HG02623 (cell line): ENCODE results near the gene ARID1B.
"Not testable (repeated sequence)": the region's sequence is repeated elsewhere in the genome, so short reads cannot be mapped to it uniquely, and the experiment has no call there.

ENCODE experiments used
- ATAC-seq: cut with Tn5 transposase; IDR thresholded peaks from one replicate; pipeline ENCODE4 v1.9.1; 2021; ENCODE audit warnings: moderate library complexity; ENCODE audit not compliant: unreplicated experiment

ARID1B gene

DNA sequence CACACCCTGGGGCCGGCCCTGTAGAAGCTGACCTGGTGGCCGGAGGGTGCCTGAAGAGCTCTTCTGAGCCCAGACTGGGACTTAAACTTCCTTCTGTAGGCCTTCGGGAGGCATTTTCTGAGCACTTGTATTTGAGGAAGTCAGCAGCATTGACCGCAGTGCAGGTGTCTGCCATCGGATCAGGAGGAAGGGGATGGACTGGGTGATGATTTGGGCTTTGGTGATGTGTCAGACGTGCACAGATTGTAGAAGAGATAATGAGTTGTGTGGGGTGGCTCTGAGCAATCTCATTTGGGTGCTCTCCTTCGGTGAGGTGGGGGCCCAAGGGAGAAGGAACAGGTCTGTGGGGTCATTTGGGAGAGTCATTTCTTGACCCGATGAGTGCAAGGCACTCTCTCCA, 150.9 kb downstream of the ARID1B start:
- no peak for ATAC-seq

DNA sequence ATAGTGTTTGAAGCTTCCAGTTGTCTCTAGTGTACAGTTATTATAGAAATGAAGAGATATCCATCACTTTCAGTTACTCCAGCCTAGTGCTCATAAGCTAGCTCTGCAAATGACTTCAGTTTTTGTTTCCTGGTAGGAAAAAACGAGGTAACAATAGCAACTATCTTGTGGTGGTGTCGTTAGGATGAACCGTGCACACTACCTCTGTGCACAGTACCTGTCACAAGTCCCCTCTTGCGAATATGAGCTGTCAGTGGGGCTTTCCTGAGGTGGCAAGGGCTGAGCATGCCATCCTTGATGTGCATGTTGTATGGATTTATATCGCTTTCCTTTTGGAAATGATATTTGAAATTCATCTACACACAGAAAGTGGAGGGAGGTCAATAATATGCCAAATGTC, 151.8 kb downstream of the ARID1B start:
- no peak for ATAC-seq

DNA sequence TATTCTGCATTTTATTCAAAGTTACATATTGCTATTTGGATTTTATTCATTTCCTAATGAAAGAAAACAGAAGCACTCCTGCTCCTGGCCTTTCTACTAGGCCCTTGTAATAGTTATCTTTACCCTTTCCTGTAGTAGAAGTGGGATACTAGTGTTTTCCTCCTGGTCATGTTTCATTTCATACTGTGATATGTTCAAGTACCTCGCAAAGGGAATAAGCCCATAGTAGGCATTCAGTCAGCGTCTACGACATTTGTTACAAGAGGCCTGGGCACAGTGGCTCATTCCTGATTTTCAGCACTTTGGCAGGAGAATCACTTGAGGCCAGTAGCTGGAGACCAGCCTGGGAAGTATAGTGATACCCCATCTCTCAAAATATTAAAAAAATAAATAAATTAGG, 154.1 kb downstream of the ARID1B start:
- ATAC-seq = no peak

DNA sequence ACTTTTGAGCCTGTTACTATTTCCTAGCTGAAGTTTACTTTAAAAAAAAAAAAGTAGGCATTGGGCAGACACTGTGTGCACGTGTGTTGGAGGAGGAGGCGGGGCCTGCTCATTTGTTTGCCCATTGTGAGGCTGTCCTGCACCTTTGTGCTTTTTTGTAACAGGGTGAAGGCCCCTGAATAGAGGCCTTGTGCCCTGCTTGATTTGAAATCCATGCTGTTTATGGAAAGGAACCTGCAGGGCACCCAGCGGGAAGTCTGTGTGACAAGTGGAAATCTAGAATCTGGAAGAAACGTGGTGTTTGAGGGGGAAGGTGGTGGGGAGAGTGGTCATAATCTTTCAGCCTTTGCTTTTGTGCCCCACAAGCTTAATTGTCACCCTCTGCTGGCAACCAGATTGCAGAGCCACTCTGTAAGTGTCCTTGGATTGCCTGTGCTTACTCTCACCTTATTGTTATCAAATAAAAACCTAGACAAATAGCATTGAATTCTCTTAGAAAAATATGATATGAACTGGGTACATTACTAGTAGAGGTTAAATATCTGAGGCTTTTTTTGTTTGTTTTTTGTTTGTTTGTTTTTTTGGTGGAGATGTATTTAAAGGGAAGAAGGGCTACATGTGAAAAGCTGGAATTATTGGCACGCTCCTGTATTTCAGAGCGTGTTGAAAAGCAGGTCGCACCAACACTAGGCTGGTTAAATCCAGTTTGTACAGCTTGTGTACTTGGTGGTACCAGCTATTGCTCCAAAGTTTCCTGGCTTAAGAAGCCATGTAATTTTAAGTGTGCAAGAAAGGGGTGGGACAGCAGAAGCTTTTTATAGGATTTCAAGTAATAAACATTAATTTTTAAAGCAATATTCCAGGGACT, 156.3 kb downstream of the ARID1B start:
- ATAC-seq = no peak

DNA sequence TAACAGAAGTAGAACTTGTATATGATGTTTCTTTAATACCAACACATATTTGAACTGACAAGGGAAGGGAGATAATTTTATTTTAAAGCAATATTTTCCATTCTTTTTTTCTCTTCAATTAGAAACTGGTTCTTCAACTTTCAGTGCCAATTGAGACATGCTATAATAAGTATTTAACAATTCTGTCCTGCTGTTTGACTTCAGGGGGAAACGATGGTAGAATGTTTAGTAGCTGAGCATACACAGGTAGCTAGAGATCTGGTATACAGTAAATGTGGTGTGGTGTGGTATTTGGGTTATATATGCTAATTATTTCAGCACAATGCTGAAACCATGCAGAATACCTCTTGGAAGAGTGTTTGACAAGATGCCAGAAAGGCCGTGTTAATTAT, 156.9 kb downstream of the ARID1B start:
- ATAC-seq = no peak

DNA sequence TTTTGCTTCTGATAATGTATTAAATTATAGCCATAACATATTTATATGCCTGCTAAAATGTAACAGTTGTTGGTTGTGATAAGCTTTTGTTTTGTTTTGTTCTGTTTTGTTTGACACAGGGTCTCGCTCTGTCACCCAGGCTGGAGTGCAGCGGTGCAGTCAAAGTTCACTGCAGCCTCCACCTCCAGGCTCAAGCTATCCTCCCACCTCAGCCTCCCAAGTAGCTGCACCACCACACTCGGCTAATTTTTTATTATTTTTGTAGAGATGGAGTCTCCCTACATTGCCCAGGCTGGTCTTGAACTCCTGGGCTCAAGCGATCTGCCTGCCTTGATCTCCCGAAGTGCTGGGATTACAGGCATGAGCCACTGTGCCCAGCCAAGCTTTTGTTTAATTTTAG, 157.8 kb downstream of the ARID1B start:
- ATAC-seq = no peak

DNA sequence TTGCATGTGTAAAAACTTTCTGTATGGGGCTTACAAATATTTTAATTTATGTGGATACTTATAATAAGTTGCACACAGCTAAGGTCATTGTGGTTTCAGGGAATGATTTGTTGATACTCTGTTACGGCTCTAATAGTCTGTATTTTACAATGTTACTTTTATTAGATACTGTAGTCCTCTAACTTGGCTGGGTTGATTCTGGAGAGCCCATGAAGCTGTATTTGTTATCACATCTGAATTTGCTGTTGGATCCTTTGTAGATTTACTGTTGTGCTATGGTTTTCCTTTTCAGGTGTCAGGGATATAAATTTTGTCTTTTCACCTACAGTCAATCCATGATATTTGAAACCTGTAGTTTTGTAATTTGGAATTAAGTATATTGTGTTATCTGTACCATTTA, 161.0 kb downstream of the ARID1B start:
- no peak for ATAC-seq

DNA sequence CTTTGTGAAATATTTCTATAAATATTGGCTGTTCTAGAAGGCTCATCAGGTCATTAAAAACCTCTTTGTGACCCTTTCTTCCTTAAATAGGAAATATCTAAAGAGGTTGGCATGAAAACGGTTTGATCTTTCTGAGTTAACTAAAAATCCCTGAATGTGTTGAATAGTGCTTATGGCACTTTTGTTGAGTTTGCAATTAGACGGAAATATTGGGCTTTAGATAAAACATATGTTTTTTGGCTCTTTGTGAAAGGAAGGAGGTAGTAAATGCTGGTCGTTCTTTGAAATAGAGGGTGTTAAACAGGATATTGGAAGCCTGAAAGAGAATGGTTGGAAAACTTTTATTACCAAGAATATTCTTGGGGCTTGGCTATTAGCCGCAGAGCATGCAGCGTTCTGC, 163.0 kb downstream of the ARID1B start:
- no peak for ATAC-seq

DNA sequence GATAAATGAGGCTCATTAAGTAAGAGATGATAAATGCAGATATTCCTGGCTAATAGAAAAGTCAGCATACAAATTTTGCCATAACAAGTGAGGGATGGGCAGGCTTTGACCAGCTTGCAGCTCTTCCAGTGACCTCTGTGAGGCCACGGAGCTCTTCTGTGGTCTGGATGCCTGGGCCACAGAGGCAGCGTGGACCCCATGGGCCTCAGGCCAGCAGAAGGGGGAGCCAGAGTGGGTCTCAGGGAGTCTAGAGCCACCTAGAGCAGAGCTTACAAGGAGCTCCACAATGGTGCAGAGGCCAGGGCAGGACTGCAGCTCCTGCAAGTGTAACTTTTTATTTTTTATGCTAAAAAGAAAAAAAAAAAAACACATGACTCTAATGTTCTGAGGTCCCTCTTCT, 165.1 kb downstream of the ARID1B start:
- ATAC-seq = no peak

DNA sequence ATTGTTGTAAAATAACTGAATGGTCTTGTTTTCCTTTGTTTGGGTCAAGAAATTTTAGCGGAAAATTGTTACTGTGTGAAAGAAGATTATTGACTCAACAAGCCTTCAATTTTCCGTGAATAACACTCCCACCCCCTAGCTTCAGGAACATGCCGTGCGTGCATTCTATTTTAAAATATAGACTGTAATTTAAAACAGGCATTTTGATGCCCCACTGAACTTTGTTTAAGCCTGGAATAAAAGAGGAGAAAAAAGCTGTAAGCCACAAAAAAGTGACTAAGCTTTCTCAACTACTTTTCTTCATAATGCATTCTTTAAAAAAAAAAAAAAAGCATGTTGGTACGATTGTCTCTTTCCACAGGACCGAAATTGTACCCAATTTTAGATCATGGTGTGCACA, 166.0 kb downstream of the ARID1B start:
- no peak for ATAC-seq

DNA sequence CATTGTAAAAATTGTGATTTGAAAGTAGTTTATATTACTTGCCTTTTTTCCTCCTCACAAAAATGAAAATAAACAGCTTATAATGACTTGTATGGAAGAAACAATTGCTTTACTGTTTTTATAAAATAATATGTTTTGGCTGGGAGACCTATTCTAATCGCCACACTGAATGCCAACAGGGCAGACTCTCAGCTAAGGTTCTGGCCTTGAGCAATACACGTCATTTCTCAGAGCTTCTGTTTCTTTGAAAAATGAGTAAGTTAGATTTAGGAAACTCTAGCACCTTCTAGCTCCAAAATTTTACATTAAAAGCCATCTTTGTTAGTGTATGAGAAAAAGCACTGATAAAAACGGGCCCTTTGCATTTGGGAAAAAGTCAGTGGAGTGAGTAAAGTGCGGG, 166.6 kb downstream of the ARID1B start:
- ATAC-seq = no peak

DNA sequence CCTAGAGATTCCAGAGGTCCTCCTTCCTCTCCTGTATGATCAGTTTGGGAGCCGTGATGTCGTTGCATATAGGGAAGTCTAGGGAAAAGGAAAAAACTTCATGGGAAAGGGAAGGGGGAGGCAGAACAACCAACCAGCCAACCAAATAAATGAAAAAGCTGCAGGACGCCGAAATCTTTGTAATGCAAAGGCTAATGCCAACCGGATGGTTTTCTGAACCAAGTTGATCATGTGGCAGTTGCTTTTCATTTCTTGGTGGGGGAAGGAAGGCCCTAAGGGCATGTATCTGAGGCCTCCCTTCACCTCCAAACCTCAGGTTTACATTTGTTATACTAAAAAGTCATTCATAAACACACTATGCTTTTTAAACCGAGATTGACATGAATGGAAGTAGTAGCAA, 167.2 kb downstream of the ARID1B start:
- no peak for ATAC-seq

DNA sequence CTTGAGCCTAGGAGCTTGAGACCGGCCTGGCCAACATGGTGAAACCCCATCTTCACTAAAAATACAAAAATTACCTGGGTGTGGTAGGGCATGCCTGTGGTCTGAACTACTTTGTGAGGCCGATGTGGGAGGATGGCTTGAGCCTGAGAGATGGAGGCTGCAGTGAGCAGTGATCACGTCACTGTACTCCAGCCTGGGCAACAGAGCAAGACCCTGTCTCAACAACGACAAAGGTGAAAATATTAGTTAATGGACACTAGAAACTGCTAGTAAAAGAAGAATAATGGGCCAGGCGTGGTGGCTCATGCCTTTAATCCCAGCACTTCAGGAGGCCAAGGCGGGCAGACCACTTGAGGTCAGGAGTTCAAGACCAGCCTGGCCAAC, 168.6 kb downstream of the ARID1B start:
- ATAC-seq = not testable (repeated sequence)

DNA sequence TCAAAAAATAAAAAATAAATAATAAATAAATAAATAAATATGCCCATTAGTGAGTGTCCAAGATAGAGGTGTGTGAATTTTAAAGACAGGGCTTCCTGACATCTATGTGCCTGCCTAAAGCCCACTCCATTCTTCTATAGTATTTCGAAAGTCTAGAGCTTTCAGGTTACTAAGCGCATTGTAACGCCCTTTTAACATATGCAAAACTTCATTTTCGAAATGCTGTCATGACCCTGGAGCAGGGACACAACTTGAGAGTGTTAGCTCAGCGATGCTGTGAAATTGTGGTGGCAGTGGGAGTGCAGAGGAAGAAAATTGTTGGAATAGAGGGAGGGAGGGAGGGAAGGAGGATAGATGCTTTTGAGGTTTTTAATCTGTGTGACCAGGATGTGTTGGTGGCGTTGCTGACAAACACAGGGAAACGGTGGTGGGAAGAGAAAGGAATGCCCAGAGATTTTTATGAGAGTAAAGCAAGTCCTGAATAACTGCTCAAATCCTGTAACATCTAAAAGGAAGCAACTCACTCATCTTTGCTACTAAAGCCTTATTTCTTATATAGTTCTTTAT, 169.3 kb downstream of the ARID1B start:
- ATAC-seq = no peak

DNA sequence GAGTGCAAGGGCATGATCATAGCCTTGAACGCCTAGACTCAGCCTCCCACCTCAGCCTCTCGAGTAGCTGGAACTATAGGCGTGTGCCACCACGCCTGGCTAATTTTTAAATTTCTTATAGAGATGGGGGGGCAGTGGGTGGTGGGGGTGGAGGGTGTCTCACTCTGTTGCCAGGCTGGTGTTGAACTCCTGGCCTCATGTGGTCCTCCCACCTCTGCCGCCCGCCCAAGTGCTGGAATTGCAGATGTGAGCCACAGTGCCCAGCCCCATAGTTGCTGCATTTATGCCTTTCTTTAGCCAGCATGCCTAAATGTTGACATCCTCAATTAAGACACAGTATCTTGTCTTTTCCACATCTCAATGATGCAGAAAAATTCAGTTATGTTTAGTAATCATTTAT, 171.1 kb downstream of the ARID1B start:
- ATAC-seq = no peak

DNA sequence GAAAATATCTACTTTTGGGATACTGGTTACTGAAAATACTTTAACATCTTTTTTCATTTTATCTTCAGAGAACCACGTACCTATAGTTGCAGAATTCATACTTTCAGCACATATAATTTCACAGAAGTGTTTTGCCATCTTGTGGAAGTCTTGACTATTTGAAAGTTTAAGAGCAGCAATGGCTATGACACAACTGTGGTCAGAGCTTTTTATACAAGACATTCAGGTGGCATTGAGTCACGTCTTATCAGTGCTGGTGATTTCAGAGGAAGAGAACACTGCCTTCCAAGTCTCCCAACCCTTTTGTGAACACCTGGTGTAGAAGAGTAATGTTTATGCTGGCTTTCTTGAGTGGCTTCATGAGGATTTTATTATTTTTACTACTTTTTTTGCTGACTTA, 171.6 kb downstream of the ARID1B start:
- no peak for ATAC-seq

DNA sequence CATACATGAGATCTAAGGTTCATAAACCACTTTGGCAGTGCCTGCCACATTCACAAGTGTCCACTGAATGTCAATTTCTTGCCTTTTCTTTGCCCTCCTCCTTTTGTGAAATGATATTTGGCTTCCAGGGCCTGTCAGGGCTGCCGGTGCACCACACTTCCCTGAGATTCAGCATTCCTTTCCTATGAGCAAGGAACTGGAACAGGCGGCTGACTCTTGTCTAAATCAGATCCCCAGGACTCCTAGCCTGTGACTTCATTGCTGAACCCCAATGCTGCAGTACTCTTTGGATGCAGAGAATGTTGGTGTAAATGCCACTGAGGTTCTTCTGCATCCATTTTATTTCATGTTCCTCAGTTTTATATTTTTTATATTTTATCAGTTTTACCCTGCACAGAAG, 172.2 kb downstream of the ARID1B start:
- ATAC-seq = no peak

DNA sequence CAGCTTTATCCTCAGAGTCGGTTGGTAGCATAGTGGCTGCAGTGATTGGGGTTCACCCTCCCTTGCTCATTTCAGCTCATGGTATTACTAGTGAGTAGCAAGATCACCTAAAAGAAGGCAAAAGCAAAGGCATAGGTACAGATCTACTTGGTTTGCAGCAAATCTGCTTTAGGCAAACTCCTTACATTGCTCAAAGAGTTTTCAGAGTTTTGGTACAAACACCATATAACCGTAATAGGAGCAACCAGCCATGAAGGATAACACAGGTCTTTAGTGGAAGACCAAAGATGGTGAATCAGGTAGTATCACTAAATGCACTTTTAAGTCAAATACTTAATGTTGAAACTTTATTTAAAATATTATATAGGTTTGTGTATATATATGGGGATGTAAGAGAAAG, 172.9 kb downstream of the ARID1B start:
- no peak for ATAC-seq

DNA sequence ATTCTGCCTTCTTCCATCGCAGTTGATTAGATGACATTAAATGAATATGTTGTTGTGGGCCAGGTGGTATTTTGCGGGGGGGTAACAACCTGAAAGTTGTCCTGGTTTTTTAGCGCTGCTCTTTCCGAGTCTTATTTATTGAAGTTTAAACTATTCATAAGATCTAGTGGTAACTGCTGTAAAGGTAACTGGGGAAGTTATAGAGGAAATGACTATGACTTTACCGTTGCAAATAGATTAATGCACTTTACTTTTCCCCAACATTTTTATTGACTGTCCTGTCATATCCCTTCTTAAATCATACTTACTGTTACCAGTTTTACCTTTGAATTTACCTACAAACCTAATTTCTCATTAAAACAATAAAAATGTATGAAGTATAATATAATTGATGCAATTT, 173.4 kb downstream of the ARID1B start:
- ATAC-seq = no peak

DNA sequence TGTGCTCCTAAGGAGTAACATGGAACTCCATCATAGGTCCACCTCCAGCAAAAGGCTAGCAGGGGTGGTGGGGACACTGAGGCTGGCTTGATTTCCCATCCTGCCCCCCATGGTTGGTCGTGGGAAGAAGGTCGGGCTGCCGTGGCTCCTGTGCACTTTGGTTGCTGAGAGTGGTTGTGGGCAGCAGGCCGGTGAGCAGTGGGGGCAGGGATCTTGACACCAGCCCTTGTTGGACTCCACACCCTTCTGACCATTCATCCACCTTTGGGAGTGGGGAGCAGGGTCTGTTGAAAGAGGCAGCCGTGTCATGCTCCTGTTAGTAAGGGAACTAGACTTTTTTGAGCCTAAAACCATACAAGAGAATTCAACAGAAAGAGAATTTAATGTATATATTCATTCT, 175.2 kb downstream of the ARID1B start:
- ATAC-seq = no peak

DNA sequence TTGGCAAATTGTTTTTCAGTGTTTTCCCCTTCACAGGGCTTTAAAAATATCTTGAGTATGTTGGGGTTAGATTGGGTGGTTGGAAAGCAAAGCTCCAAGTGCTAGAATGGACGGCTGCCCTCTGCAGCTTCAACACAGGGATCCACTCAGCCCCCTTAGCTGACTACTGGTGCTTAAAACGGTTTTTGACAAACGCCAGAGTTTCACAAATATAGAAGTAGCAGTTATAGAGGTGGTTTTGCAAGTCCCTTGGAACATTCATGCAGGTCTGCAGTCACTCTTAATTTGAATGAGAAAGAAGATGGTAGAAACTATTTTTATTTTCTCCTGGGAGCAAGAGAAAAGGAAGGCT, 175.9 kb downstream of the ARID1B start:
- ATAC-seq = no peak

DNA sequence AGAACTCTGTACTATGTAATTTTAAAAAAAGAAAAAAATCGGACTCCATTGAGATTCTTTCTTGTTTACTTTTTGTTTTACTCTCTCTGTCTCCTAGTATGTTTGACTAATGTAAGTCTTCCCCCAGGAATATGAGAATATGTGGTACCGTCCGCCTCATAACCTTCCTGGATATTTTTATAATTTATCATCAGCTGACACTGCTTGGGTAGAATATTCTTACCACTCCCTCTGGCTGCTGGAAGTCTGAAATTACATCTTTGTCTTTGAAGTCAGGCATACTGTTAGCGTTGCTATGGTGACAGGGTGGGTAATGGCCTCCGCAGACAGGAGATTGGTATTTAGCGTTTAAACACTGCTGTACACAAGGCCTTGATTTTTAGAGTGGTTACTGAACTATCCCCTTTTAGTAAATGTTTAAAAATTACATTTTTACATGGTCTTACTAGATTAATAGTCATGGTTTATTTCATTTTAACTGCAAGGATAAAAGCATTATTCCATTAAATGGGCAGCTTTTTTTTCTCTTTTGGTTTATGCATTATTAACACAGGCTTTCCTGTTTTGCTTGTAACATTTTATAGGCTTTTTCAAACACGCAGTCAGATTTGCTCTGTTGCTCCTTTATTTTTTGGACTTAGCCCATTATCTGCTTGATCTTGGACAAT, 176.4 kb downstream of the ARID1B start:
- no peak for ATAC-seq
